Activated T-cell treated with anti-CD3 and anti-CD28 coated beads for 48 hours (primary cell): ENCODE measurements around the gene SELENOM.
"Not testable (repeated sequence)": the region's sequence is repeated elsewhere in the genome, so short reads cannot be mapped to it uniquely, and the experiment has no call there.

ENCODE experiments used
- DNase-seq: peaks from one replicate; pipeline ENCODE4 v3.0.0-alpha.2; 2020; ENCODE audit warnings: low read depth

Gene SELENOM

DNA sequence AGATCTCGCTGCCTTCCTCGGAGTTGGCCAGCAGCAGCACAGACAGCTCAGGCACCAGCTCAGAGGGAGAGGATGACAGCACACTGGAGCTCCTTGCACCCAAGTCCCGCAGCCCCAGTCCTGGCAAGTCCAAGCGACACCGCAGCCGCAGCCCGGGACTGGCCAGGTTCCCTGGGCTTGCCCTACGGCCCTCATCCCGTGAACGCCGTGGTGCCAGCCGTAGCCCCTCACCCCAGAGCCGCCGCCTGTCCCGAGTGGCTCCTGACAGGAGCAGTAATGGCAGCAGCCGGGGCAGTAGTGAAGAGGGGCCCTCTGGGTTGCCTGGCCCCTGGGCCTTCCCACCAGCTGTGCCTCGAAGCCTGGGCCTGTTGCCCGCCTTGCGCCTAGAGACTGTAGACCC lies 26.5 kb upstream of the SELENOM start:
- DNase-seq, result no peak

- DNase-seq, result no peak
Measured at GRCh38 chr22:31130873-31131272, 23.5 kb upstream of the SELENOM start.

- DNase-seq, result no peak
Measured at GRCh38 chr22:31128156-31128555, 20.8 kb upstream of the SELENOM start.

DNA sequence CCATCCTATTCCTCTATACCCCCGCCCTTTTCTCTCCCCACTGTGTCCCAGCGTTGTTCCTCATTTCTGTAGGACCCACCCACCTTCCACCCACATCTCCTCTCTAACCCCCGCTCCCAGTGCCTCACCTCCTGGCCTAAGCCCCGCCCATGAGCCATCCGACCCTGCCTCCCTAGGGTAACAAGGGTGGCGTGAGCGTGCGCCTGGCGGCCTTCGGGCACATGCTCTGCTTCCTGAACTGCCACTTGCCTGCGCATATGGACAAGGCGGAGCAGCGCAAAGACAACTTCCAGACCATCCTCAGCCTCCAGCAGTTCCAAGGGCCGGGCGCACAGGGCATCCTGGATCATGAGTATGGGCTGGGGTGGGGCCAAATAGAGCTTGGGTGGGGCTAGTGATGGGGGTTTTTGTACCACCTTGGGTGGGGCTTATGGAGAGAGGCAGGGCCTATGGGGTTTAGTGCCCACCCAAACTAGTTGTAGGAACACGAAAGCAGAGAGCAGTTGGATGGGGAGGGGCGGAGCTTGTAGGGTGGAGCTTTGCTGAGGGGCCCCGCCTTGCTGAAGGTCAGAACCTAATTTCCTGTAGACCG lies 19.9 kb upstream of the SELENOM start:
- DNase-seq, result no peak

DNA sequence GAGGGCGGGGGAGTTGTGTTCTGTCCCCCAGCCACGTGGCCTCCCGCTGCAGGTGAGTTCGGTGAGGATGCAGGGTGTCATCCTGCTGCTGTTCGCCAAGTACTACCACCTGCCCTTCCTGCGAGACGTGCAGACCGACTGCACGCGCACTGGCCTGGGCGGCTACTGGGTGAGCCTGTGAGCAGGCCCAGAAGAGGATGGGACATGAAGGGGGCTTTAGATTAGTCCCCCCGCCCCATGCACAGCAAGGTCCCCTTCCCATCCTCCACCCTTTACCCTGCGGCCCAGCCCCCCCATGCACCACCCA lies 19.5 kb upstream of the SELENOM start:
- no peak for DNase-seq

- DNase-seq, result no peak
Measured at GRCh38 chr22:31126128-31126868, 18.9 kb upstream of the SELENOM start.

DNA sequence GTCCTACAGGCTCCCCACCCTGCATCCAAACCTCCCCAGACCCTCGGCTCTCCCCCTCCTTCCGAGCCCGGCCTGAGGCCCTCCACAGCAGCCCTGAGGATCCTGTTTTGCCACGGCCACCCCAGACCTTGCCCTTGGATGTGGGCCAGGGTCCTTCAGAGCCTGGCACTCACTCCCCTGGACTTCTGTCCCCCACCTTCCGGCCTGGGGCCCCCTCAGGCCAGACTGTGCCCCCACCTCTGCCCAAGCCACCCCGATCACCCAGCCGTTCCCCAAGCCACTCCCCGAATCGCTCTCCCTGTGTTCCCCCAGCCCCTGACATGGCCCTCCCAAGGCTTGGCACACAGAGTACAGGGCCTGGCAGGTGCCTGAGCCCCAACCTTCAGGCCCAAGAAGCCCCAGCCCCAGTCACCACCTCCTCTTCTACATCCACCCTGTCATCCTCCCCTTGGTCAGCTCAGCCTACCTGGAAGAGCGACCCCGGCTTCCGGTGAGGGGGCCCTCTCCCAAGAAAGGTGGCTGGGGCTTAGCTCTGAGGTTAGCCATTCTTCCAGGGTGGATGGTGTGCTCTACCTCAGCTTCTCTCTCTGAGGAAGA lies 18.3 kb upstream of the SELENOM start:
- no peak for DNase-seq

DNA sequence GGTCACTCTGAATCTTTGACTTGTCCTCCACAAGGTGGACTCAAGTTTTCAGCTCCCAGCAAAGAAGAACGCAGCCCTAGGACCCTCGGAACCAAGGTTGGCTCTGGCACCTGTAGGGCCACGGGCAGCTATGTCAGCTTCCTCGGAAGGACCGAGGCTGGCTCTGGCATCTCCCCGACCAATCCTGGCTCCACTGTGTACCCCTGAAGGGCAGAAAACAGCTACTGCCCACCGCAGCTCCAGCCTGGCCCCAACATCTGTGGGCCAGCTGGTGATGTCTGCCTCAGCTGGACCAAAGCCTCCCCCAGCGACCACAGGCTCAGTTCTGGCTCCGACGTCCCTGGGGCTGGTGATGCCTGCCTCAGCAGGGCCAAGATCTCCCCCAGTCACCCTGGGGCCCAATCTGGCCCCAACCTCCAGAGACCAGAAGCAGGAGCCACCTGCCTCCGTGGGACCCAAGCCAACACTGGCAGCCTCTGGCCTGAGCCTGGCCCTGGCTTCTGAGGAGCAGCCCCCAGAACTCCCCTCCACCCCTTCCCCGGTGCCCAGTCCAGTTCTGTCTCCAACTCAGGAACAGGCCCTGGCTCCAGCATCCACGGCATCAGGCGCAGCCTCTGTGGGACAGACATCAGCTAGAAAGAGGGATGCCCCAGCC lies 17.6 kb upstream of the SELENOM start:
- DNase-seq, result no peak

DNA sequence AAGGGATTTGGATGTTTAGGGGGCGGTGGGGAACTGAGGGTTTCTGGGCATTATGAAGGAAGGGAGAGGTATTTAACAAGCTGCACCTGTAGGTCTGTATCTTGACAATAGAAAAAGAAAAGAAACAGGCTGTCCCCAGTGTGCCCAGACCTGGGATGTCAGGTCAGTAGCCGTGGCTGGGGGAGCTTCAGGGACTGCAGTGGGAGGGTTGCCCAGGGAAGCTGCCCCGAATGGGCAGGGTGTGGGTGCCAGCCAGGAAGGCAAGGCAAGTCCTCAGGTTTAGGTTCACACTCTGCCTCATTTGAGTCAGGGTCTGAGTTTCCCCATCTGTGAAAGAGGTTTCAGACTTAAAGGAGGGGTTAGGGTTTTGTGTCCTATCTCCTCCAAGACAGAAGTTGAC lies 16.9 kb upstream of the SELENOM start:
- no peak for DNase-seq

DNA sequence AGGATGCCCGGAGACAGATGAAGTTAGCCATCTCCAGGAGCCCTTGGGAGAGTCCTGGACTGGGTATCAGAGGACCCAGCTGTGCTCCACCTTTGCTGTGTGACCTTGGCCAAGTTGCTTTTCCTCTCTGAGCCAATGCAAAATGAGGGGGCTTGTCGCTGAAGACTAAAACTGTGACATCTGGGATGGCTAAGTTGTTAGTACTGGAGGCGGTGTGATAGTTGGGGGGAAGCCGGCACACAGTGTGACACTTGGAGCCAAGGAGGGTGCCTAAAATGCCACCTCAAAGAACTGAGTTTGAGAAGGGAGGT lies 15.9 kb upstream of the SELENOM start:
- DNase-seq, result no peak

- no peak for DNase-seq
Measured at GRCh38 chr22:31122532-31123291, 15.3 kb upstream of the SELENOM start, which contains the start of gene INPP5J. INPP5J (plus strand) TSS chr22:31122966; CDS start chr22:31123015, 49 bp downstream.

GRCh38 chr22:31122196-31122531 lies 14.8 kb upstream of the SELENOM start:
- no peak for DNase-seq

- DNase-seq, result no peak
Measured at GRCh38 chr22:31121403-31121802, 14.0 kb upstream of the SELENOM start.

DNA sequence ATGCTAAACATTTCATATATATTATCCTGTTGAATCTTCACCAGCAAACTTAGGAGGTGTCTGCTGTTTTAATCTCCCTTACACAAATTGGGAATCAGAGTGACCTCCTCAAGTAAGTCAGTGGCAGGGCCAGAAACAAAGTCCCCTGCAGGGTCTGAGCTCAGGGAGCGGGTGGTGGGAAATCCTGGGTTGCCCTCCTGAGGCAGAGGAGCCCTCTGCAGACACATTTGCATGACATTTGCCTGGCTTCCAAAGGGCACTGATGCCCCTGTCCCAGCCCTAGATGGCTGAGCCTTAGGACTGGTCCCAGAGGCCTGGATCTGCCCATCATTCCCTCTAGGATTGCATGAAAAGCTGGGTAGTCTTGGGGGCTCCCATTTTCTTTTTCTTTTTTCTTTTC lies 13.3 kb upstream of the SELENOM start:
- no peak for DNase-seq

DNA sequence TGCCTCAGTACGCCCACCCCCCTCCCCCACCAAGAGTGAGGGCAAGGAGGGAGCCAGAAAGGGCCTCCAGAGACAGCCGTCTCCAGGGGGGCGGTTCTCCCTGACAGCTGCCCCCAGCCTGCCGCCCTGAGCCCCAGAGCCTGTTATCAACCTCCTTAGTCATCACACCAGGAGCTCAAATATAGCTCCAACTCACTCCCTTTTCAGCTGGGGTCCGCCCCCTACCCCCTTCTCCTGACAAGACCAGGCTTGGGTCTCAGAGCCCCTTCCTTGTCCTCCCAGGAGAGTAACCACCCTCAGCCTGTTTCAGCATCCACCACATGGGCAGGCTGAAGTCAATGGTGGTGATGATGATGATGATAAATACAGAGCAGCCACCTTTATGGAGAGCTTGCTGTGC lies 12.9 kb upstream of the SELENOM start:
- no peak for DNase-seq

- DNase-seq, result no peak
Measured at GRCh38 chr22:31119026-31119717, 11.8 kb upstream of the SELENOM start.

DNA sequence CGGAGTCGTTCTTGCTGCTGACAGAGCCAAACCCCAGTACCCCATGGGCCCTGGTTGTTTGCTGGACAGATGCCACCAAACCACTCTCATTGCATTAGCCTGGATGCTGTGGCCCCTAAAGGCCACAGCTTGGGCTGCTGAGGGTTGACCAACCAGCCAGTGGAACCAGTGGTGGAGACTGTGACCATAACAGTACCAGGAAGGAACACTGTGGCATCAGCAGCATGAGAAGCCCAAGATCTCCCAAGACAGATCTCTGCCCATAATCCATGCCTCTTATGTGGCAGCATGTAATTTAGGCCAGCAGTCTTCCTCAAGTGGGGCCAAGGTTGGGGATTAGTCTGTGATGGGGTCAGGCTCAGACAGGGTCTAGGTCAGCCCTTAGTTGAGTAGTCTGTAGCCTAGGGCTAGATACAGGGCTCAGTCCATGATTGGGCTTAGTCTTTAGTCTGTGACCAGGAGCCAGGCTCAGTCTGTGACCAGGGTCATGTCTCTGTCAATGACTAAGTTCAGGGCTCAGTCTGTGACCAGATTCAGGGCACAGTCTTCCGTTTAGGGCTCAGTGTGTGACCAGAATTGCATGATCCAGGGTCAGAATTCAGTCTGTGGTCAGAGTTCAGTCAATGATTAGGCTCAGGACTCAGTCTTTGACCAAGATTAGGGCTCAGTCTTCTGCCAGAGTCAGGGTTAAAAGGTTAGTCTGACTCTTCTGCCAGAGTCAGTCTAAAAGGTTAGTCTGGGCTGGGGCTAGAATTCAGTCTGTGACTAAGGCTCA lies 10.9 kb upstream of the SELENOM start:
- DNase-seq, result no peak

- DNase-seq, result not testable (repeated sequence)
Measured at GRCh38 chr22:31112547-31113091, 5.3 kb upstream of the SELENOM start.

GRCh38 chr22:31107894-31108218 lies 488 bp upstream of the SELENOM start:
- DNase-seq, result no peak

DNA sequence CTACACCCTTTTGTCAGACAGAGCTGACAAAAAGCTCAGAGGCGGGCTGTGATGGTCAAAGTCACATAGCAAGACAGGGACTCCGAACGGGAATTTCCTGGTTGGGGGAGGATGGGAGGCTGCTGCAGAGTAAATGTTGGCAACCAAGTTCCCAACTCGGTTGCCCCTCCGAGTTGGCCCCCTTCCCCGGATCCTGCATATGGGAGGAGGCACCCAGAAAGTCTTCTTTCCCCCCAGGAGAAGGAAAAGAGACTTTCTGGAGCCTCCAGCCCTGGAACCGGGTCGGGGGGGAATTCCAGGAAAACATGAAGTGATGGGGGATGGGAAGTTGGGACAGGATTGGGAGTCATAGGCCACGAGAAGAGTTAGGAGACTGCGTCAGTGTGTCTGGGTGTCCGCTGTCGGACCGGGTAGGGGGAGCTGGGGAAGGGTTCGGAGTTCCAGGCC lies 614 bp downstream of the SELENOM start:
- DNase-seq, result no peak

DNA sequence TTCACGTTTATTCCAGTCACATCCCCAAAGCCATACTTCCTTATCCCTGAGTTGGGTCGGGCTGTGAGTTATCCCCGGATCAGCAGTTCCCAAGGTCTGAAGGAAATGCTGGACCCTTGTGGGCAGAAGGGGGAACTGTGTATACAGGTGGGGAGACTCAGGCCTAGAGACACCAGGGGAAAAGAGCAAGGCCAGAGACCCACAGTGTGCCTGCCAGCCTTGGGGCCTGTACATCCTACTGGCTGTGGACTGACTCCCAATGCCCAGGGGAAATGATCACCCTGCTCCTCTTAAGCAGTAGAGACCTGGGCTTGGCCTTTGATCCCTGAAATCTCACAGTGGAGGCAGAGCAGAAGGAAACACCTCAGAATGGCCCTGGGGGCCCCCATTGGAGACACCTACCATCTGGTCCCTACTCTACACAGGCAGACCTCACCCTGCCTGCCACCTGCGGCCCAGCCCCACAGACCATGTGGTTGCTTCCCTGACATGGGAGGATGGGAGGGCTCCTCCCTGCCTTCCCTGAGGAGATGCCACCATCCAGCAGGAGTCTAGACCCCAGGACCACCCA lies 1.3 kb downstream of the SELENOM start:
- no peak for DNase-seq
